Gastrocnemius medialis (tissue), 4 donors: Measurements from ENCODE around the gene GCN1. TPM values are rescaled to one million over a fixed set of nuclear protein-coding genes. Genes with fewer than 3 reads are reported as not detected.

Experiments used
- ATAC-seq, 2 donors: fragments of 150-250 bp; one replicate each; pipeline ENCODE4 v1.9.1; 2016
- DNase-seq, 2 donors: peaks; one replicate each; pipeline ENCODE4 v3.0.0-alpha.2; 2019
- H3K27ac ChIP-seq, 4 donors: fragments of 200-600 bp; sonication (generic); 1 replicate in 1 of 4; 2 replicates in 3 of 4; pipeline ENCODE4 v1.5.1; 2016 to 2018; ENCODE audit warnings: mild to moderate bottlenecking in 2 of 4, moderate library complexity in 1 of 4
- H3K27me3 ChIP-seq, 3 donors: fragments of 200-600 bp; sonication (generic) in 2 of 3; 1 replicate in 1 of 3; 2 replicates in 2 of 3; pipeline versions ENCODE4 v1.5.1 to v1.6.0; 2016 to 2019; ENCODE audit warnings: mild to moderate bottlenecking in 1 of 3, moderate library complexity in 1 of 3
- H3K36me3 ChIP-seq, 2 donors: fragments of 200-600 bp; sonication (generic) in 1 of 2; one replicate each; pipeline ENCODE4 v1.5.1; 2017 to 2018
- H3K4me1 ChIP-seq, 2 donors: fragments of 200-600 bp; sonication (generic) in 1 of 2; one replicate each; pipeline ENCODE4 v1.5.1; 2016 to 2017; ENCODE audit warnings: mild to moderate bottlenecking in 2 of 2
- H3K4me3 ChIP-seq, 4 donors: fragments of 200-600 bp; sonication (generic) in 3 of 4; 1 replicate in 1 of 4; 2 replicates in 3 of 4; pipeline ENCODE4 v1.5.1; 2016 to 2019; ENCODE audit warnings: mild to moderate bottlenecking in 2 of 4
- H3K9me3 ChIP-seq, 3 donors: fragments of 200-600 bp; sonication (generic) in 2 of 3; 1 replicate in 1 of 3; 2 replicates in 2 of 3; pipeline ENCODE4 v1.5.1; 2016 to 2019
- POLR2A ChIP-seq, 2 donors: fragments of 450-650 bp; IDR thresholded peaks; one replicate each; pipeline ENCODE4 v1.6.1; 2017; ENCODE audit warnings: antibody characterized with exemption in 2 of 2, mild to moderate bottlenecking in 2 of 2, moderate library complexity in 2 of 2
- in situ Hi-C, 4 donors: fragments of 200-750 bp; cut with MboI; loops; one replicate each; pipeline versions ENCODE4 v1.15.0 to v1.8.0; 2017; ENCODE audit warnings: low sequenced_read_pairs in 4 of 4
- intact Hi-C: fragments of 100-400 bp; cut with DNase I; formaldehyde crosslinking; loops from one replicate; pipeline ENCODE4 v1.15.1; 2023; ENCODE audit warnings: low total_unique reads
- total RNA-seq, 4 donors: library from RNA; depleted of rRNA; stranded (reverse); fragments of >200 nt; gene quantifications; one replicate each; pipeline versions ENCODE4 v1.1.0 to v1.2.3, GENCODE V29; 2016
- TF ChIP-seq, protein P1 (sequence below), 5 experiments: fragments of 450-650 bp in 3 of 5; fragments of 200-600 bp in 2 of 5; sonication (generic) in 2 of 5; IDR thresholded peaks in 4 of 5; conservative IDR thresholded peaks in 1 of 5; 1 replicate in 4 of 5; 2 replicates in 1 of 5; pipeline ENCODE4 v1.5.1; 2016 to 2019; ENCODE audit warnings: antibody characterized with exemption in 5 of 5, mild to moderate bottlenecking in 3 of 5, moderate library complexity in 3 of 5

The GCN1 gene
- total RNA-seq, 4 donors from 2014 or later = 58.2 to 99.7 (median 87.4) TPM

DNA sequence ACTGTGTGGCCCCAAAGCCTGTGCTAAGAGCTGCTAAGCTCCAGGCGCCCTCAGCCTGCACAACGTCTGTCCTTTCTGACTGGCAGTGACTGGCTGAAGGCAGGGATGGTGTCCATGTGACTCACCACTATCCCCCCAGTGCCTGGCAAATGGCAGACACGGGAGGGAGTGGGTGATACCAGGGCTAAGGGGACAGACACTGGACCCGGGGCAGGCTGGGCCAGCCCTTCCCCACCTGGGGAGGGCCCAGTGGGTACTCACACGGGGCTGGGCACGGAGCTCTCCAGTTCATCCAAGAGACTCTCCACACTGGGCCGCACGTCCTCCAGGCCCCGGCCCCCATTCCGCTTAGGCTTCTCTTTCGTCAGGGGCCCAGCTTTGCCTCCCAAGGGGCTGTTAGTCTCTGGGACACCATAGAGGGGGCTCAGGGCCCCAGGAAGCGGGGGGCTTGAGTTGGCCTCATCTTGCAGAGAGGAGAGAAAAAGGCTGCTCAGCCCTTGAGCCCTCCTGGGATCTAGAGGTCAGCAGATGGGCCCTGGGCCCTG lies 27.8 kb upstream of the GCN1 start:
- peaks cover 2 to 63% of the 10 kb centered on the region in 2 donors for H3K36me3 ChIP-seq
- H3K4me3 ChIP-seq = no peak overlapping the region
- in situ Hi-C loops = no loop called here

GRCh38 chr12:120221576-120221900 lies 27.0 kb upstream of the GCN1 start:
- Histone ChIP-seq H3K27ac (no peak overlapping the region), H3K36me3 (peaks cover 2 to 63% of the 10 kb centered on the region in 2 donors)
- in situ Hi-C loops = no loop called here

More for the DNA sequence above, 27.8 kb upstream of the GCN1 start:
- no peaks in the 10 kb centered on the region for H3K27me3 ChIP-seq
- DNase-seq = no peak
- ATAC-seq = no peak
- intact Hi-C loops = no loop called here
- peaks cover 20 to 29% of the 10 kb centered on the region in 2 donors for H3K4me1 ChIP-seq
- no peaks in the 10 kb centered on the region for H3K9me3 ChIP-seq
- no peak overlapping the region for H3K27ac ChIP-seq
- no peak for TF ChIP-seq POLR2A (IDR thresholded peaks at IDR 0.05)
- TF ChIP-seq, protein P1, sequence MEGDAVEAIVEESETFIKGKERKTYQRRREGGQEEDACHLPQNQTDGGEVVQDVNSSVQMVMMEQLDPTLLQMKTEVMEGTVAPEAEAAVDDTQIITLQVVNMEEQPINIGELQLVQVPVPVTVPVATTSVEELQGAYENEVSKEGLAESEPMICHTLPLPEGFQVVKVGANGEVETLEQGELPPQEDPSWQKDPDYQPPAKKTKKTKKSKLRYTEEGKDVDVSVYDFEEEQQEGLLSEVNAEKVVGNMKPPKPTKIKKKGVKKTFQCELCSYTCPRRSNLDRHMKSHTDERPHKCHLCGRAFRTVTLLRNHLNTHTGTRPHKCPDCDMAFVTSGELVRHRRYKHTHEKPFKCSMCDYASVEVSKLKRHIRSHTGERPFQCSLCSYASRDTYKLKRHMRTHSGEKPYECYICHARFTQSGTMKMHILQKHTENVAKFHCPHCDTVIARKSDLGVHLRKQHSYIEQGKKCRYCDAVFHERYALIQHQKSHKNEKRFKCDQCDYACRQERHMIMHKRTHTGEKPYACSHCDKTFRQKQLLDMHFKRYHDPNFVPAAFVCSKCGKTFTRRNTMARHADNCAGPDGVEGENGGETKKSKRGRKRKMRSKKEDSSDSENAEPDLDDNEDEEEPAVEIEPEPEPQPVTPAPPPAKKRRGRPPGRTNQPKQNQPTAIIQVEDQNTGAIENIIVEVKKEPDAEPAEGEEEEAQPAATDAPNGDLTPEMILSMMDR (IDR thresholded peaks at IDR 0.05 in 4 of 5, conservative IDR thresholded peaks at IDR 0.05 in 1 of 5) = no peak

GRCh38 chr12:120220838-120221575 lies 26.5 kb upstream of the GCN1 start:
- ATAC-seq (no peak), DNase-seq (no peak)
- Histone ChIP-seq H3K9me3 (no peaks in the 10 kb centered on the region), H3K27ac (no peak overlapping the region), H3K36me3 (peaks cover 2 to 65% of the 10 kb centered on the region in 2 donors), H3K4me3 (no peak overlapping the region), H3K4me1 (peaks cover 12 to 18% of the 10 kb centered on the region in 2 donors), H3K27me3 (no peaks in the 10 kb centered on the region)
- intact Hi-C loops = no loop called here
- TF ChIP-seq, protein P1 (IDR thresholded peaks at IDR 0.05 in 4 of 5, conservative IDR thresholded peaks at IDR 0.05 in 1 of 5) = no peak
- no peak for TF ChIP-seq POLR2A (IDR thresholded peaks at IDR 0.05)
- in situ Hi-C loops = no loop called here

More at GRCh38 chr12:120221576-120221900, 27.0 kb upstream of the GCN1 start:
- peaks cover 17 to 24% of the 10 kb centered on the region in 2 donors for H3K4me1 ChIP-seq
- intact Hi-C loops = no loop called here
- H3K4me3 ChIP-seq = no peak overlapping the region
- no peaks in the 10 kb centered on the region for H3K9me3 ChIP-seq
- no peaks in the 10 kb centered on the region for H3K27me3 ChIP-seq
- no peak for ATAC-seq
- no peak for DNase-seq
- TF ChIP-seq POLR2A (IDR thresholded peaks at IDR 0.05) = no peak
- TF ChIP-seq, protein P1 (IDR thresholded peaks at IDR 0.05 in 4 of 5, conservative IDR thresholded peaks at IDR 0.05 in 1 of 5) = no peak

DNA sequence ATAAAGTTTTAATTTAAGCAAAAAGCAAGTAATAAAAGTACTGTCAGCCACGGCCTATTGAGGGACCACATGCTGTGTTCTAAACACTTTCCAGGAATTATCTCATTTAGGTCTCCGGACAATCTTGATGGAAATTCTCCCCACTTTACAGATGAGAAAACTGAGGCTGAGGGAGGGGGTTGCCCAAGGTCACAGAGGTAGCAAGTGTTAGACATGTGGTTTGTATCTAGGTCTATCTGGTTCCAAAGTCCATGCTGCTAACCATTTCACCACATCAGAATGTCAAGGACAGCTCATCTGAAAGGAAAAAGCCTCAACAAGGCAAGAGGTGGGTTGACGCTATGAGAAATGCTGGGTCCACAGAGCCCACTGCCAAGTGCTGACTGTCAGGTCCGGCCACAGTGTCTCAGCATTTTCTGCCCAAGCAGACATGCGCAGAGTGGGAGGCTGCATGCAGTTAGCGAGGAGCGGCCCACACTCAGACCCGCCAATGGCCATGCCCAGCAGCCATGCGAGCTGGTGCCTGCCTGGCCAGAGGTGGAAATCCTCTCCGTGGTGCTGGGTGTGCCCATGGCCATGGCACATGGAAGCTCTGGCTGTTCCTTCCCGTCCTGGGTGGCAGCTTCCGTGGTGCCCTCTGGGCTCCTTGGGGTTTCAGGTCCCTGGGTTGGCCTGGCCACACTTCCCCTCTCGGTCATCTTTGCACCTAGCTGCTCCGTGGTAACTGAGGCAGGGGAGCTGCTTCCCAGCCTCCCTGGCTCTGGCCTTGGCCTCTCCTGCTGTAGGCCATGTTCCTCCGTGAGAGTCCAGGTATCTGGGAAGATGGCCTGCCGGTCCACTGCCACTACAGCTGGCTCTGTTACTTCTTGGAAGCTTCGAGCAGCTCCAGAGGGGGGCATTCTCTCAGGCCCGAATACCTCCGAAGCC lies 24.4 kb upstream of the GCN1 start:
- no peaks in the 10 kb centered on the region for H3K9me3 ChIP-seq
- no peak for ATAC-seq
- H3K36me3 ChIP-seq = peaks cover 2 to 83% of the 10 kb centered on the region in 2 donors
- H3K4me3 ChIP-seq = no peak overlapping the region
- no peak for TF ChIP-seq POLR2A (IDR thresholded peaks at IDR 0.05)
- TF ChIP-seq, protein P1 (IDR thresholded peaks at IDR 0.05 in 4 of 5, conservative IDR thresholded peaks at IDR 0.05 in 1 of 5) = no peak
- in situ Hi-C loops = no loop called here
- DNase-seq = no peak
- intact Hi-C loops = no loop called here
- H3K27me3 ChIP-seq = no peaks in the 10 kb centered on the region
- no peak overlapping the region for H3K27ac ChIP-seq
- H3K4me1 ChIP-seq = no peaks in the 10 kb centered on the region
